Thyroid gland (tissue), 4 donors: ENCODE results near the gene ABLIM1.
A peak's percentile ranks its signal among the peaks of the same experiment; 100 is the strongest.

Experiments used
- POLR2A ChIP-seq, 2 donors: fragments of 450-650 bp; IDR thresholded peaks; one replicate each; pipeline ENCODE4 v1.6.1; 2017; ENCODE audit warnings: antibody characterized with exemption in 2 of 2, mild to moderate bottlenecking in 2 of 2, moderate library complexity in 1 of 2
- TF ChIP-seq, protein P1 (sequence below), 6 experiments: fragments of 200-600 bp in 3 of 6; fragments of 450-650 bp in 3 of 6; sonication (generic) in 3 of 6; IDR thresholded peaks; one replicate each; pipeline ENCODE4 v1.5.1; 2016 to 2019; ENCODE audit warnings: antibody characterized with exemption in 6 of 6, mild to moderate bottlenecking in 2 of 6, inconsistent platforms in 1 of 6, moderate library complexity in 1 of 6

DNA sequence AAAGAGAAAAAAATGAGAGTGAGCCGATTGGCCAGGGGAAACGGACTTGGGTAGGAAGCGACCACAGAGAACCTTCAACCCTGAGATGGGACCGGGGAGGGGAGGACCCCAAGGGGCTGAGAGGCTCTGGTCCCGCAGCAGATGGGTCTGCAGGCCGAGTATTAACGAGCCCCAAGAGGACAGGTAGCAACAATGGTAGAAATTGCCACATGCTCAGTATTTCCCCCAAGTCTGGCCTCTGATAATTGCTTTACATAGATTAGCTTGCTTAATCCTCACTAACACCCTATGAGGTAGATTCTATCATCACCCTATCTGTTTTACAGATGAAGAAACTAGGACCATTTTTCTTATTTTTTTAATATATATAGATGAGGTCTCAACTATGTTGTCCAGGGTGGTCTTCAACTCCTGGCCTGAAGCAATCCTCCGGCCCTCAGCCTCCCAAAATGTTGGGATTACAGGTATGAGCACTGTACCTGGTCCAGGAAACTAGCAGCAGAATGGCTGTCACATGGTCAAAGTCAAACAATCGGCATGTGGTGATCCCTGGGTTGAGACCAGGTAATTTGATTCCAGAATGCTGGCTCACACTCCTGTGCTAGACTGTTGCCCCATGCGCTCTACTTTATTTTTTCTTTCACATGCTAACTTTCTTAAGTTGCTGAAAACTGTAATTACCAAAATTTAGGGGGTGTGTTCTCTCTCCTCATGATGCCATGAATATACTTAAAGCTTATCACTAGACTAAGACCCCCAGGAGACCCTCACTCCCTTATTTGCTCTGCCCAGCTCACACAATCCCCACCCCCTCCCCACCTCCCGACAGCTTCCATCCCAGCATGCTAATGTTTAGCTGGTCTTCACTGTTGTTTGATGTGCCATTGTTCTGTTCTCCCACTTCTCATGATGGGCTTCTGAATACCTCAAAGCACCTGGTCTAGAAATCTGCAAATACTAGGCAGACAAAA, 185.9 kb downstream of the ABLIM1 start:
- peak in 1 of 2 donors; percentile 26 for TF ChIP-seq POLR2A (IDR thresholded peaks at IDR 0.05)
- TF ChIP-seq, protein P1, sequence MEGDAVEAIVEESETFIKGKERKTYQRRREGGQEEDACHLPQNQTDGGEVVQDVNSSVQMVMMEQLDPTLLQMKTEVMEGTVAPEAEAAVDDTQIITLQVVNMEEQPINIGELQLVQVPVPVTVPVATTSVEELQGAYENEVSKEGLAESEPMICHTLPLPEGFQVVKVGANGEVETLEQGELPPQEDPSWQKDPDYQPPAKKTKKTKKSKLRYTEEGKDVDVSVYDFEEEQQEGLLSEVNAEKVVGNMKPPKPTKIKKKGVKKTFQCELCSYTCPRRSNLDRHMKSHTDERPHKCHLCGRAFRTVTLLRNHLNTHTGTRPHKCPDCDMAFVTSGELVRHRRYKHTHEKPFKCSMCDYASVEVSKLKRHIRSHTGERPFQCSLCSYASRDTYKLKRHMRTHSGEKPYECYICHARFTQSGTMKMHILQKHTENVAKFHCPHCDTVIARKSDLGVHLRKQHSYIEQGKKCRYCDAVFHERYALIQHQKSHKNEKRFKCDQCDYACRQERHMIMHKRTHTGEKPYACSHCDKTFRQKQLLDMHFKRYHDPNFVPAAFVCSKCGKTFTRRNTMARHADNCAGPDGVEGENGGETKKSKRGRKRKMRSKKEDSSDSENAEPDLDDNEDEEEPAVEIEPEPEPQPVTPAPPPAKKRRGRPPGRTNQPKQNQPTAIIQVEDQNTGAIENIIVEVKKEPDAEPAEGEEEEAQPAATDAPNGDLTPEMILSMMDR (IDR thresholded peaks at IDR 0.05) = no peak
